SK-N-SH (cell line): ENCODE data around the gene PGM5.

Source experiments
- CHD2 ChIP-seq: fragments of 150-350 bp; IDR thresholded peaks from 2 replicates; pipeline ENCODE4 v1.6.1; 2018; ENCODE audit warnings: low read length; ENCODE audit not compliant: partially characterized antibody
- CTCF ChIP-seq: fragments of 200-600 bp; sonication (generic); IDR thresholded peaks from 2 replicates; pipeline ENCODE4 v1.6.1; 2017; ENCODE audit warnings: antibody characterized with exemption, mild to moderate bottlenecking, moderate library complexity
- EP300 ChIP-seq, 2 experiments: IDR thresholded peaks; 2 replicates each; pipeline versions ENCODE4 v1.4.0 to v1.6.1; 2012; ENCODE audit warnings: borderline replicate concordance in 1 of 2, low read depth in 1 of 2, low read length in 1 of 2
- EZH2phosphoT487 ChIP-seq: fragments of 200-600 bp; sonication (generic); IDR thresholded peaks from 2 replicates; pipeline ENCODE4 v1.6.1; 2017; ENCODE audit warnings: low read depth, mixed run types, mild to moderate bottlenecking, antibody characterized with exemption, moderate library complexity, borderline replicate concordance
- FOXM1 ChIP-seq: IDR thresholded peaks from 2 replicates; pipeline ENCODE4 v1.4.0; 2012; ENCODE audit warnings: low read depth, mild to moderate bottlenecking
- JUND ChIP-seq: IDR thresholded peaks from 2 replicates; pipeline ENCODE4 v1.4.0; 2012
- MEF2A ChIP-seq: IDR thresholded peaks from 2 replicates; pipeline ENCODE4 v1.4.0; 2012; ENCODE audit warnings: low read depth, borderline replicate concordance
- SIN3A ChIP-seq: IDR thresholded peaks from 2 replicates; pipeline ENCODE4 v1.6.1; 2012; ENCODE audit warnings: low read depth, mild to moderate bottlenecking, low read length, moderate library complexity, borderline replicate concordance
- YY1 ChIP-seq: IDR thresholded peaks from 2 replicates; pipeline ENCODE4 v1.4.0; 2012; ENCODE audit warnings: low read depth, mild to moderate bottlenecking
- TF ChIP-seq, protein P1 (sequence below): fragments of 150-350 bp; IDR thresholded peaks from 2 replicates; pipeline ENCODE4 v1.6.1; 2017; ENCODE audit warnings: antibody characterized with exemption, low read length, low read depth, borderline replicate concordance
- TF ChIP-seq, protein P2 (sequence below): IDR thresholded peaks from 2 replicates; pipeline ENCODE4; 2012

- no peak for TF ChIP-seq CTCF
- TF ChIP-seq EZH2phosphoT487, result no peak
- no peak for TF ChIP-seq MEF2A
- TF ChIP-seq, protein P1, sequence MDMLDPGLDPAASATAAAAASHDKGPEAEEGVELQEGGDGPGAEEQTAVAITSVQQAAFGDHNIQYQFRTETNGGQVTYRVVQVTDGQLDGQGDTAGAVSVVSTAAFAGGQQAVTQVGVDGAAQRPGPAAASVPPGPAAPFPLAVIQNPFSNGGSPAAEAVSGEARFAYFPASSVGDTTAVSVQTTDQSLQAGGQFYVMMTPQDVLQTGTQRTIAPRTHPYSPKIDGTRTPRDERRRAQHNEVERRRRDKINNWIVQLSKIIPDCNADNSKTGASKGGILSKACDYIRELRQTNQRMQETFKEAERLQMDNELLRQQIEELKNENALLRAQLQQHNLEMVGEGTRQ, result no peak
- no peak for TF ChIP-seq YY1
- no peak for TF ChIP-seq SIN3A
- TF ChIP-seq FOXM1, result no peak
- TF ChIP-seq, protein P2, sequence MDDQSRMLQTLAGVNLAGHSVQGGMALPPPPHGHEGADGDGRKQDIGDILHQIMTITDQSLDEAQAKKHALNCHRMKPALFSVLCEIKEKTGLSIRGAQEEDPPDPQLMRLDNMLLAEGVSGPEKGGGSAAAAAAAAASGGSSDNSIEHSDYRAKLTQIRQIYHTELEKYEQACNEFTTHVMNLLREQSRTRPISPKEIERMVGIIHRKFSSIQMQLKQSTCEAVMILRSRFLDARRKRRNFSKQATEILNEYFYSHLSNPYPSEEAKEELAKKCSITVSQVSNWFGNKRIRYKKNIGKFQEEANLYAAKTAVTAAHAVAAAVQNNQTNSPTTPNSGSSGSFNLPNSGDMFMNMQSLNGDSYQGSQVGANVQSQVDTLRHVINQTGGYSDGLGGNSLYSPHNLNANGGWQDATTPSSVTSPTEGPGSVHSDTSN, result no peak
- TF ChIP-seq EP300 (IDR thresholded peaks at IDR 0.05; ENCODE audit: borderline replicate concordance in 1 of 2, low read depth in 1 of 2, low read length in 1 of 2), result no peak
- no peak for TF ChIP-seq CHD2
- TF ChIP-seq JUND, result no peak
Observed at GRCh38 chr9:68492806-68493205, 136.4 kb downstream of the PGM5 start.
